Coronary artery (tissue), 2 donors: Measurements from ENCODE around the gene ZBTB17.
"Not testable (repeated sequence)": the region's sequence is repeated elsewhere in the genome, so short reads cannot be mapped to it uniquely, and the experiment has no call there.

Experiments
- DNase-seq: peaks from one replicate; pipeline ENCODE4 v3.0.0-alpha.2; 2017; ENCODE audit warnings: low spot score
- H3K27ac ChIP-seq, 2 donors: fragments of 200-600 bp; sonication (generic); one replicate each; pipeline ENCODE4 v1.5.1; 2016 to 2019
- H3K4me3 ChIP-seq: fragments of 200-600 bp; sonication (generic); 2 replicates; pipeline ENCODE4 v1.5.1; 2016; ENCODE audit warnings: mild to moderate bottlenecking, moderate library complexity
- TF ChIP-seq, protein P1 (sequence below): fragments of 200-600 bp; sonication (generic); IDR thresholded peaks from one replicate; pipeline ENCODE4 v1.5.1; 2019; ENCODE audit warnings: antibody characterized with exemption

The ZBTB17 gene

GRCh38 chr1:15895233-15895632, 80.7 kb downstream of the ZBTB17 start:
- DNase-seq: no peak
- Histone ChIP-seq H3K4me3 (no peak overlapping the region), H3K27ac (no peak overlapping the region)
- TF ChIP-seq, protein P1, sequence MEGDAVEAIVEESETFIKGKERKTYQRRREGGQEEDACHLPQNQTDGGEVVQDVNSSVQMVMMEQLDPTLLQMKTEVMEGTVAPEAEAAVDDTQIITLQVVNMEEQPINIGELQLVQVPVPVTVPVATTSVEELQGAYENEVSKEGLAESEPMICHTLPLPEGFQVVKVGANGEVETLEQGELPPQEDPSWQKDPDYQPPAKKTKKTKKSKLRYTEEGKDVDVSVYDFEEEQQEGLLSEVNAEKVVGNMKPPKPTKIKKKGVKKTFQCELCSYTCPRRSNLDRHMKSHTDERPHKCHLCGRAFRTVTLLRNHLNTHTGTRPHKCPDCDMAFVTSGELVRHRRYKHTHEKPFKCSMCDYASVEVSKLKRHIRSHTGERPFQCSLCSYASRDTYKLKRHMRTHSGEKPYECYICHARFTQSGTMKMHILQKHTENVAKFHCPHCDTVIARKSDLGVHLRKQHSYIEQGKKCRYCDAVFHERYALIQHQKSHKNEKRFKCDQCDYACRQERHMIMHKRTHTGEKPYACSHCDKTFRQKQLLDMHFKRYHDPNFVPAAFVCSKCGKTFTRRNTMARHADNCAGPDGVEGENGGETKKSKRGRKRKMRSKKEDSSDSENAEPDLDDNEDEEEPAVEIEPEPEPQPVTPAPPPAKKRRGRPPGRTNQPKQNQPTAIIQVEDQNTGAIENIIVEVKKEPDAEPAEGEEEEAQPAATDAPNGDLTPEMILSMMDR: no peak

DNA sequence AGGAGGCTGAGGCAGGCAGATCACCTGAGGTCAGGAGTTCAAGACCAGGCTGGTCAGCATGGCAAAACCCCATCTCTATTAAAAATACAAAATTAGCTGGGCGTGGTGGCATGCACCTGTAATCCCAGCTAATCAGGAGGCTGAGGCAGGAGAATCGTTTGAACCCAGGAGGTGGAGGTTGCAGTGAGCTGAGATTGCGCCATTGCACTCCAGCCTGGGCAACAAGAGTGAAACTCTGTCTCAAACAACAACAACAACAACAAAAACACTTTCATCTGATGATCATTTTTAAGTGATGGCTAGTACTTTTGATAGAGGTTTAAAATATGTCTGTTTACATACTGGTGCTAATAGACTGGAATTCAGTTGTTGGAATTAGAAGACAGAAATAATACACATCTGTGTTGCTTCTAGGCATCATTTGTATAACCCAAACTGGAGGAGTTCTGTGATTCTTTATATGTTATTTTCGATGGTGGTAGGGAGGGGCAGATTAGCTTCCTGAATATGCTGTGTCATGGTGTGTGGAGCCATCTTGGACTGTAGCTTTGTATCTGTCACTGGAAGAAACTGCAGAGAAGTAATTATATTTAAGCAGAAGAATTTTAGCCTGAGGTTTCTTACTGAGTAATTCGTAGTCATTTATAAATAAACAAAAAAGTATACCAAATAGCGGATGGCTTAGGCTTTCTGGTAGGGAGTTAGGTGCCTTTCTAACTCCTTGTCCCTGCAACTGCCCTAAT, 82.9 kb downstream of the ZBTB17 start:
- DNase-seq: not testable (repeated sequence)
- H3K27ac ChIP-seq: peak overlapping the region; percentile 80 to 84
- peak overlapping the region; percentile 11 for H3K4me3 ChIP-seq
